IMR-90 (cell line): ENCODE measurements around the gene FAHD1. TPM values are rescaled to one million over a fixed set of nuclear protein-coding genes. Genes with fewer than 3 reads are reported as not detected.

Experiments
- ATAC-seq: fragments of 200-7000 bp; cut with Tn5 transposase; 2 replicates; pipeline ENCODE4 v1.9.1; 2020; ENCODE audit warnings: low read depth, mild to moderate bottlenecking, moderate library complexity
- BruUV-seq: library from RNA; stranded (reverse); fragments of 400-500 nt; replicated peaks from 2 replicates; lab custom pipeline; 2021; lab: Mats Ljungman, UMichigan
- CTCF ChIA-PET: fragments of 300-600 bp; formaldehyde crosslinking; extraction: SDS; loops from one replicate; lab custom pipeline; 2021; ENCODE audit warnings: antibody characterized with exemption; lab: Yijun Ruan, JAX
- POLR2A ChIA-PET: fragments of 300-600 bp; sonication (Branson Sonifier 250); formaldehyde crosslinking; loops from one replicate; lab custom pipeline; 2022; ENCODE audit warnings: antibody characterized with exemption; ENCODE audit not compliant: unreplicated experiment; lab: Charles Lee
- DNase-seq: peaks from one replicate; pipeline ENCODE4 v3.0.0; 2013
- H2AFZ ChIP-seq: replicated peaks from 2 replicates; pipeline ENCODE3; 2013; ENCODE audit warnings: low read length, mild to moderate bottlenecking; ENCODE audit not compliant: poor library complexity
- H2AK5ac ChIP-seq: 2 replicates; pipeline ENCODE4 v1.6.1; 2013; ENCODE audit warnings: low read depth, low read length, inconsistent platforms
- H2AK9ac ChIP-seq: replicated peaks from 2 replicates; pipeline ENCODE3; 2013; ENCODE audit warnings: mild to moderate bottlenecking, low read depth, low read length, moderate library complexity; ENCODE audit not compliant: poor library complexity
- H2BK120ac ChIP-seq: 2 replicates; pipeline ENCODE4 v1.6.1; 2013; ENCODE audit warnings: low read depth, low read length, inconsistent platforms
- H2BK15ac ChIP-seq: 3 replicates; pipeline ENCODE4 v1.6.1; 2013; ENCODE audit warnings: low read depth, low read length, inconsistent platforms
- H2BK20ac ChIP-seq: 2 replicates; pipeline ENCODE4 v1.6.1; 2013; ENCODE audit warnings: low read depth, mild to moderate bottlenecking, inconsistent platforms, low read length, moderate library complexity
- H2BK5ac ChIP-seq: 2 replicates; pipeline ENCODE4 v1.6.1; 2013; ENCODE audit warnings: mild to moderate bottlenecking, low read depth, low read length, inconsistent platforms; ENCODE audit not compliant: poor library complexity, severe bottlenecking
- H3K14ac ChIP-seq: replicated peaks from 2 replicates; pipeline ENCODE4 v1.6.1; 2013; ENCODE audit warnings: low read depth, low read length, inconsistent platforms
- H3K18ac ChIP-seq: 2 replicates; pipeline ENCODE4 v1.6.1; 2013; ENCODE audit warnings: low read depth, low read length, control low read depth
- H3K23ac ChIP-seq: 2 replicates; pipeline ENCODE4 v1.6.1; 2013; ENCODE audit warnings: low read depth, low read length, inconsistent platforms
- H3K27ac ChIP-seq: 2 replicates; pipeline ENCODE4 v1.5.1; 2013; ENCODE audit warnings: mild to moderate bottlenecking, control low read depth, low read length; ENCODE audit not compliant: insufficient read depth
- H3K27me3 ChIP-seq: 2 replicates; pipeline ENCODE4 v1.6.1; 2013; ENCODE audit warnings: low read length; ENCODE audit not compliant: control insufficient read depth, insufficient read depth
- H3K36me3 ChIP-seq: 2 replicates; pipeline ENCODE4 v1.6.1; 2013; ENCODE audit warnings: low read length, mixed read lengths; ENCODE audit not compliant: control insufficient read depth, insufficient read depth
- H3K4ac ChIP-seq: 2 replicates; pipeline ENCODE4 v1.6.1; 2013; ENCODE audit warnings: low read depth, low read length, inconsistent platforms
- H3K4me1 ChIP-seq: 2 replicates; pipeline ENCODE4 v1.6.1; 2013; ENCODE audit warnings: low read length, mixed read lengths; ENCODE audit not compliant: control insufficient read depth, insufficient read depth
- H3K4me2 ChIP-seq: 2 replicates; pipeline ENCODE4 v1.6.1; 2013; ENCODE audit warnings: low read depth, mild to moderate bottlenecking, control low read depth, low read length, moderate library complexity
- H3K4me3 ChIP-seq: 2 replicates; pipeline ENCODE4 v1.5.1; 2013; ENCODE audit warnings: low read depth, mild to moderate bottlenecking, control low read depth, low read length, moderate library complexity; ENCODE audit not compliant: insufficient read depth
- H3K56ac ChIP-seq: 2 replicates; pipeline ENCODE4 v1.6.1; 2013; ENCODE audit warnings: low read length, inconsistent platforms; ENCODE audit not compliant: insufficient read depth; ENCODE audit errors: extremely low read depth
- H3K79me1 ChIP-seq, 2 experiments: 2 replicates each; pipeline ENCODE4 v1.6.1; 2013; ENCODE audit warnings: low read length in 2 of 2, inconsistent platforms in 1 of 2, low read depth in 1 of 2
- H3K9ac ChIP-seq: 2 replicates; pipeline ENCODE4 v1.6.1; 2013; ENCODE audit warnings: low read depth, low read length, control low read depth
- H3K9me1 ChIP-seq: 2 replicates; pipeline ENCODE4 v1.6.1; 2013; ENCODE audit warnings: low read length, inconsistent platforms; ENCODE audit not compliant: insufficient read depth
- H3K9me3 ChIP-seq: 2 replicates; pipeline ENCODE4 v1.6.1; 2013; ENCODE audit warnings: low read length; ENCODE audit not compliant: control insufficient read depth, insufficient read depth
- H4K20me1 ChIP-seq: 2 replicates; pipeline ENCODE4 v1.6.1; 2013; ENCODE audit warnings: low read length, inconsistent platforms; ENCODE audit not compliant: insufficient read depth
- H4K5ac ChIP-seq: 2 replicates; pipeline ENCODE4 v1.6.1; 2013; ENCODE audit warnings: mild to moderate bottlenecking, low read depth, low read length, control low read depth
- H4K8ac ChIP-seq, 2 experiments: 2 replicates each; pipeline ENCODE4 v1.6.1; 2013; ENCODE audit warnings: low read depth in 2 of 2, low read length in 2 of 2, control low read depth in 1 of 2, inconsistent platforms in 1 of 2
- H4K91ac ChIP-seq: 2 replicates; pipeline ENCODE4 v1.6.1; 2013; ENCODE audit warnings: low read depth, low read length, inconsistent platforms; ENCODE audit not compliant: insufficient read depth
- MAFK ChIP-seq: IDR thresholded peaks from 2 replicates; pipeline ENCODE4 v1.6.1; 2012; ENCODE audit warnings: low read depth, low read length, improper control_type of control experiment
- WGBS, 2 experiments: methylation state at CpG; one replicate each; pipeline versions ENCODE4 v1.1.5 to v1.1.7; 2013; ENCODE audit warnings: missing lambda C conversion rate in 2 of 2; ENCODE audit not compliant: insufficient read length in 1 of 2; ENCODE audit errors: extremely low coverage in 2 of 2; 5-methylcytosine and 5-hydroxymethylcytosine counted together
- dilution Hi-C: fragments of 300-500 bp; cut with HindIII; formaldehyde crosslinking; loops from one replicate; pipeline ENCODE4 v1.14.3; 2018; ENCODE audit warnings: low sequenced_read_pairs; ENCODE audit not compliant: unreplicated experiment
- in situ Hi-C: fragments of 300-500 bp; cut with MboI; formaldehyde crosslinking; loops from 3 replicates; pipeline ENCODE4 v1.14.3; 2019; ENCODE audit warnings: low sequenced_read_pairs, inconsistent platforms, mixed read lengths
- intact Hi-C: fragments of 100-400 bp; cut with micrococcal nuclease; formaldehyde crosslinking; loops from 2 replicates; pipeline ENCODE4 v1.10.0; 2022
- polyA plus RNA-seq, 3 experiments: library from polyadenylated mRNA; depleted of rRNA; stranded (reverse); fragments of >200 nt; gene quantifications; 2 replicates each; pipeline ENCODE4 v1.2.3, GENCODE V29; 2012; ENCODE audit warnings: low replicate concordance in 1 of 3
- total RNA-seq: library from RNA; depleted of rRNA; stranded (reverse); fragments of >200 nt; gene quantifications from 2 replicates; pipeline ENCODE4 v1.2.3, GENCODE V29; 2012

Gene FAHD1
- total and polyA plus RNA-seq, 2 of the 4 experiments (the other 2 are of a cell fraction): 65.3 to 85.9 TPM

- Histone ChIP-seq H3K4me1 (peaks cover 2% of the 10 kb centered on the region; the same call in 1 of the 2 replicates), H3K27me3 (peaks cover 44% of the 10 kb centered on the region), H4K8ac (no peak overlapping the region), H3K4ac (no peak overlapping the region), H3K36me3 (no peaks in the 10 kb centered on the region), H4K20me1 (no peaks in the 10 kb centered on the region), H3K79me1 (no peaks in the 10 kb centered on the region), H3K4me3 (no peak overlapping the region), H4K91ac (no peak overlapping the region), H2BK5ac (no peak overlapping the region), H2AFZ (no peak overlapping the region), H2BK20ac (no peak overlapping the region), H2AK9ac (no peak overlapping the region), H3K56ac (no peak overlapping the region), H3K9me1 (no peaks in the 10 kb centered on the region), H3K14ac (no peak overlapping the region), H3K27ac (no peak overlapping the region), H3K18ac (no peak overlapping the region), H4K5ac (no peak overlapping the region), H3K9me3 (no peaks in the 10 kb centered on the region), H3K23ac (no peak overlapping the region), H3K4me2 (no peak overlapping the region), H3K9ac (no peak overlapping the region), H2AK5ac (no peak overlapping the region), H2BK120ac (no peak overlapping the region), H2BK15ac (no peak overlapping the region)
- WGBS, 2 experiments: no CpG with 5 or more reads among the region's 9 CpGs
- in situ Hi-C loops (loop anchor here (5.0 kb wide), 1 partner anchor 70 kb away; no protein-coding TSS in a partner anchor), dilution Hi-C loops (no loop called here), intact Hi-C loops (no loop called here)
- CTCF ChIA-PET: interaction anchor here (0.6 to 2.1 kb wide), 2 partner anchors 67 to 72 kb away, joined by 4 to 6 read pairs; no protein-coding TSS in a partner anchor
- no peak for TF ChIP-seq MAFK
- ATAC-seq (no peak), DNase-seq (no peak)
- POLR2A ChIA-PET: no interaction called here
- BruUV-seq: no TSS peak
Observed at GRCh38 chr16:1862394-1862793, 35.4 kb downstream of the FAHD1 start.
